PFSK-1 (cell line): ENCODE results near the gene CD247.

Experiments
- FOXP2 ChIP-seq: optimal IDR thresholded peaks from 2 replicates; pipeline ENCODE3; 2011; ENCODE audit warnings: borderline replicate concordance, control low read depth, inconsistent platforms; ENCODE audit not compliant: insufficient read depth; ENCODE audit errors: extremely low read length, extremely low read depth
- POLR2AphosphoS5 ChIP-seq: IDR thresholded peaks from 2 replicates; pipeline ENCODE4 v1.6.1; 2012; ENCODE audit warnings: low read depth, mild to moderate bottlenecking, control low read depth, low read length, moderate library complexity
- REST ChIP-seq, 2 experiments: IDR thresholded peaks; 2 replicates each; pipeline versions ENCODE4 v1.6.1 to v1.8.0; 2011 to 2012; ENCODE audit warnings: low read depth in 2 of 2, low read length in 2 of 2, control low read depth in 1 of 2, inconsistent platforms in 1 of 2, mild to moderate bottlenecking in 1 of 2, moderate library complexity in 1 of 2; ENCODE audit not compliant: insufficient read depth in 1 of 2
- SIN3A ChIP-seq: IDR thresholded peaks from 2 replicates; pipeline ENCODE4 v1.6.1; 2012; ENCODE audit warnings: mild to moderate bottlenecking, low read length, moderate library complexity, borderline replicate concordance; ENCODE audit not compliant: insufficient read depth
- TAF1 ChIP-seq: IDR thresholded peaks from 2 replicates; pipeline ENCODE4 v1.6.1; 2012; ENCODE audit warnings: low read length, control low read depth, borderline replicate concordance; ENCODE audit not compliant: insufficient read depth

The CD247 gene

GRCh38 chr1:167509587-167509986 is 8.7 kb downstream of the CD247 start:
- TF ChIP-seq POLR2AphosphoS5 (no peak), FOXP2 (no peak), TAF1 (no peak), SIN3A (no peak), REST (IDR thresholded peaks at IDR 0.05; ENCODE audit: insufficient read depth in 1 of 2, low read depth in 2 of 2, low read length in 2 of 2) (no peak)

GRCh38 chr1:167507719-167508118 is 10.6 kb downstream of the CD247 start:
- TF ChIP-seq SIN3A (no peak), TAF1 (no peak), POLR2AphosphoS5 (no peak), FOXP2 (no peak), REST (IDR thresholded peaks at IDR 0.05; ENCODE audit: insufficient read depth in 1 of 2, low read depth in 2 of 2, low read length in 2 of 2) (no peak)

GRCh38 chr1:167504467-167504827 is 13.9 kb downstream of the CD247 start:
- TF ChIP-seq FOXP2 (no peak), TAF1 (no peak), SIN3A (no peak)

GRCh38 chr1:167503626-167504466 is 14.5 kb downstream of the CD247 start:
- no peak for TF ChIP-seq FOXP2
- TF ChIP-seq REST (IDR thresholded peaks at IDR 0.05; ENCODE audit: insufficient read depth in 1 of 2, low read depth in 2 of 2, low read length in 2 of 2) = no peak
- TF ChIP-seq TAF1 = no peak
- TF ChIP-seq POLR2AphosphoS5 = no peak
- no peak for TF ChIP-seq SIN3A

- TF ChIP-seq FOXP2 (no peak), SIN3A (no peak), TAF1 (no peak), POLR2AphosphoS5 (no peak), REST (IDR thresholded peaks at IDR 0.05; ENCODE audit: insufficient read depth in 1 of 2, low read depth in 2 of 2, low read length in 2 of 2) (no peak)
Measured at GRCh38 chr1:167502719-167503462, 15.4 kb downstream of the CD247 start.
